ENCODE data around the gene PSAPL1.

The PSAPL1 gene

GRCh38 chr4:7426525-7427171, 8.1 kb downstream of the PSAPL1 start:
- Histone ChIP-seq H3K79me2 (ENCODE audit: control insufficient read depth, low read length) (no peaks in the 10 kb centered on the region), H3K9me3 (ENCODE audit: control insufficient read depth, insufficient read depth, low read length) (no peaks in the 10 kb centered on the region), H3K4me3 (ENCODE audit: low read length) (no peak overlapping the region), H3K27me3 (ENCODE audit: control insufficient read depth, low read length) (no peaks in the 10 kb centered on the region), H3K4me2 (ENCODE audit: low read length) (no peak overlapping the region), H3K36me3 (ENCODE audit: control insufficient read depth, low read length) (no peaks in the 10 kb centered on the region), H3K4me1 (ENCODE audit: control insufficient read depth, low read length) (no peaks in the 10 kb centered on the region), H3K27ac (ENCODE audit: low read depth, low read length) (no peak overlapping the region), H3F3A (ENCODE audit: control insufficient read depth, insufficient read depth) (no peaks in the 10 kb centered on the region), H3K9me2 (replicated peaks; ENCODE audit: control insufficient read depth, low read length) (no peaks in the 10 kb centered on the region), H4K20me1 (ENCODE audit: control insufficient read depth, insufficient read depth, low read depth, low read length) (no peaks in the 10 kb centered on the region)
- TF ChIP-seq EZH2phosphoT487 (IDR thresholded peaks at IDR 0.05; ENCODE audit: borderline replicate concordance, low read length) (no peak), CTCF (IDR thresholded peaks at IDR 0.05; ENCODE audit: low read depth, low read length, poor library complexity, severe bottlenecking) (no peak)

- H3K9me2 ChIP-seq (replicated peaks; ENCODE audit: control insufficient read depth, low read length) = no peaks in the 10 kb centered on the region
- H3K36me3 ChIP-seq (ENCODE audit: control insufficient read depth, low read length) = no peaks in the 10 kb centered on the region
- TF ChIP-seq CTCF (IDR thresholded peaks at IDR 0.05; ENCODE audit: low read depth, low read length, poor library complexity, severe bottlenecking) (no peak), EZH2phosphoT487 (IDR thresholded peaks at IDR 0.05; ENCODE audit: borderline replicate concordance, low read length) (no peak)
These were observed 8.9 kb downstream of the PSAPL1 start for GRCh38 chr4:7425591-7426468.

GRCh38 chr4:7425124-7425523, 9.6 kb downstream of the PSAPL1 start:
- Histone ChIP-seq H3F3A (ENCODE audit: control insufficient read depth, insufficient read depth) (no peaks in the 10 kb centered on the region), H3K36me3 (ENCODE audit: control insufficient read depth, low read length) (no peaks in the 10 kb centered on the region), H3K27ac (ENCODE audit: low read depth, low read length) (no peak overlapping the region), H3K9me2 (replicated peaks; ENCODE audit: control insufficient read depth, low read length) (no peaks in the 10 kb centered on the region), H3K4me1 (ENCODE audit: control insufficient read depth, low read length) (no peaks in the 10 kb centered on the region), H3K4me3 (ENCODE audit: low read length) (no peak overlapping the region), H3K4me2 (ENCODE audit: low read length) (no peak overlapping the region), H4K20me1 (ENCODE audit: control insufficient read depth, insufficient read depth, low read depth, low read length) (no peaks in the 10 kb centered on the region), H3K27me3 (ENCODE audit: control insufficient read depth, low read length) (no peaks in the 10 kb centered on the region), H3K9me3 (ENCODE audit: control insufficient read depth, insufficient read depth, low read length) (no peaks in the 10 kb centered on the region), H3K79me2 (ENCODE audit: control insufficient read depth, low read length) (no peaks in the 10 kb centered on the region)
- TF ChIP-seq EZH2phosphoT487 (IDR thresholded peaks at IDR 0.05; ENCODE audit: borderline replicate concordance, low read length) (no peak), CTCF (IDR thresholded peaks at IDR 0.05; ENCODE audit: low read depth, low read length, poor library complexity, severe bottlenecking) (no peak)

More at GRCh38 chr4:7425591-7426468, 8.9 kb downstream of the PSAPL1 start:
- H3K4me1 ChIP-seq (ENCODE audit: control insufficient read depth, low read length) = no peaks in the 10 kb centered on the region
- no peak overlapping the region for H3K27ac ChIP-seq (ENCODE audit: low read depth, low read length)
- H3K9me3 ChIP-seq (ENCODE audit: control insufficient read depth, insufficient read depth, low read length) = no peaks in the 10 kb centered on the region
- no peaks in the 10 kb centered on the region for H4K20me1 ChIP-seq (ENCODE audit: control insufficient read depth, insufficient read depth, low read depth, low read length)
- no peaks in the 10 kb centered on the region for H3K79me2 ChIP-seq (ENCODE audit: control insufficient read depth, low read length)
- no peaks in the 10 kb centered on the region for H3F3A ChIP-seq (ENCODE audit: control insufficient read depth, insufficient read depth)
- H3K4me3 ChIP-seq (ENCODE audit: low read length) = no peak overlapping the region
- no peaks in the 10 kb centered on the region for H3K27me3 ChIP-seq (ENCODE audit: control insufficient read depth, low read length)
- H3K4me2 ChIP-seq (ENCODE audit: low read length) = no peak overlapping the region
